Loucy (cell line): Measurements from ENCODE around the gene LASP1.

Source experiments
- H2AFZ ChIP-seq: fragments of 200-600 bp; sonication (generic); 2 replicates; pipeline ENCODE4 v1.6.0; 2016; ENCODE audit warnings: antibody characterized with exemption, mild to moderate bottlenecking, low read length, moderate library complexity
- H3F3A ChIP-seq: fragments of 200-600 bp; 2 replicates; pipeline ENCODE4 v1.6.0; 2016; ENCODE audit warnings: antibody characterized with exemption, low read depth, mild to moderate bottlenecking
- H3K27me3 ChIP-seq: fragments of 200-600 bp; sonication (generic); 2 replicates; pipeline ENCODE4 v1.6.1; 2014; ENCODE audit warnings: low read length, mild to moderate bottlenecking; ENCODE audit not compliant: insufficient read depth, poor library complexity, severe bottlenecking
- H3K36me3 ChIP-seq: fragments of 200-600 bp; sonication (generic); 2 replicates; pipeline ENCODE4 v1.6.1; 2016; ENCODE audit warnings: low read length; ENCODE audit not compliant: insufficient read depth
- H3K4me1 ChIP-seq: fragments of 200-600 bp; sonication (generic); 2 replicates; pipeline ENCODE4 v1.5.1; 2014; ENCODE audit warnings: low read length, mild to moderate bottlenecking; ENCODE audit not compliant: insufficient read depth, poor library complexity, severe bottlenecking
- H3K4me2 ChIP-seq: fragments of 200-600 bp; sonication (generic); 2 replicates; pipeline ENCODE4 v1.6.0; 2014; ENCODE audit warnings: antibody characterized with exemption, low read length, low read depth, mild to moderate bottlenecking; ENCODE audit not compliant: poor library complexity, severe bottlenecking
- H3K4me3 ChIP-seq: fragments of 200-600 bp; sonication (generic); 2 replicates; pipeline ENCODE4 v1.5.1; 2014; ENCODE audit warnings: low read length, mild to moderate bottlenecking, mixed read lengths; ENCODE audit not compliant: poor library complexity, severe bottlenecking
- H3K79me2 ChIP-seq: fragments of 200-600 bp; sonication (generic); 2 replicates; pipeline ENCODE4 v1.6.1; 2014; ENCODE audit warnings: low read length; ENCODE audit not compliant: insufficient read depth
- H3K9ac ChIP-seq: fragments of 200-600 bp; sonication (generic); 2 replicates; pipeline ENCODE4 v1.6.0; 2014; ENCODE audit warnings: mild to moderate bottlenecking, low read depth, low read length, moderate library complexity; ENCODE audit not compliant: poor library complexity, severe bottlenecking
- H3K9me2 ChIP-seq: fragments of 200-600 bp; sonication (generic); replicated peaks from 2 replicates; pipeline ENCODE4 v1.6.1; 2016; ENCODE audit warnings: low read depth, low read length, mixed read lengths
- H3K9me3 ChIP-seq: fragments of 200-600 bp; sonication (generic); 2 replicates; pipeline ENCODE4 v1.6.1; 2014; ENCODE audit warnings: mild to moderate bottlenecking, antibody characterized with exemption, low read length, low read depth; ENCODE audit not compliant: insufficient read depth
- H4K20me1 ChIP-seq: fragments of 200-600 bp; sonication (generic); 2 replicates; pipeline ENCODE4 v1.6.0; 2014; ENCODE audit warnings: antibody characterized with exemption, low read length, mild to moderate bottlenecking; ENCODE audit not compliant: insufficient read depth, poor library complexity, severe bottlenecking
- EZH2phosphoT487 ChIP-seq: fragments of 200-600 bp; IDR thresholded peaks from 2 replicates; pipeline ENCODE4 v1.6.1; 2018; ENCODE audit warnings: antibody characterized with exemption, mild to moderate bottlenecking, moderate library complexity, borderline replicate concordance
- TF ChIP-seq, protein P1 (sequence below): fragments of 200-600 bp; sonication (generic); conservative IDR thresholded peaks from 2 replicates; pipeline ENCODE4 v1.5.1; 2014; ENCODE audit warnings: mild to moderate bottlenecking, antibody characterized with exemption, low read length

Gene LASP1

DNA sequence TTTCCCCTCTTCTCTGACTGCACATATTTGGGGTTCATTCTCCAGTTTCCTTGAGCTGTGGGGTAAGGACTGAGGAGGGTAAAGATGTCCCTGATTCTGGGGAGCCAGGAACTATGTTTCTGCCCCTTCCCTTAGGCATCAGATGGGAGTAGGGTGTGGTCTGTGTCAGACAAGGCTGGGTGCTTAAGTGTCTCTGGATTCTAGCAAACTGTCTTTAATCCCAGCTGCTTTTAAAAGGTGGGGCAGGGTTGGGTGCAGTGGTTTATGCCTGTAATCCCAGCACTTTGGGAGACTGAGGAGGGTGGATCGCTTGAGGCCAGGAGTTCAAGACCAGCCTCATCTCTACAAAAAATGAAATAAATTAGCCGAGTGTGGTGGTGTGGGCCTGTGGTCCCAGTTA, 13.0 kb downstream of the LASP1 start:
- no peak for TF ChIP-seq EZH2phosphoT487
- TF ChIP-seq, protein P1, sequence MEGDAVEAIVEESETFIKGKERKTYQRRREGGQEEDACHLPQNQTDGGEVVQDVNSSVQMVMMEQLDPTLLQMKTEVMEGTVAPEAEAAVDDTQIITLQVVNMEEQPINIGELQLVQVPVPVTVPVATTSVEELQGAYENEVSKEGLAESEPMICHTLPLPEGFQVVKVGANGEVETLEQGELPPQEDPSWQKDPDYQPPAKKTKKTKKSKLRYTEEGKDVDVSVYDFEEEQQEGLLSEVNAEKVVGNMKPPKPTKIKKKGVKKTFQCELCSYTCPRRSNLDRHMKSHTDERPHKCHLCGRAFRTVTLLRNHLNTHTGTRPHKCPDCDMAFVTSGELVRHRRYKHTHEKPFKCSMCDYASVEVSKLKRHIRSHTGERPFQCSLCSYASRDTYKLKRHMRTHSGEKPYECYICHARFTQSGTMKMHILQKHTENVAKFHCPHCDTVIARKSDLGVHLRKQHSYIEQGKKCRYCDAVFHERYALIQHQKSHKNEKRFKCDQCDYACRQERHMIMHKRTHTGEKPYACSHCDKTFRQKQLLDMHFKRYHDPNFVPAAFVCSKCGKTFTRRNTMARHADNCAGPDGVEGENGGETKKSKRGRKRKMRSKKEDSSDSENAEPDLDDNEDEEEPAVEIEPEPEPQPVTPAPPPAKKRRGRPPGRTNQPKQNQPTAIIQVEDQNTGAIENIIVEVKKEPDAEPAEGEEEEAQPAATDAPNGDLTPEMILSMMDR, result no peak
- Histone ChIP-seq H2AFZ (no peak overlapping the region), H3F3A (no peaks in the 10 kb centered on the region; the same call in 1 of the 2 replicates), H3K36me3 (peaks cover 92% of the 10 kb centered on the region), H3K9me3 (no peaks in the 10 kb centered on the region), H3K27me3 (no peaks in the 10 kb centered on the region), H3K79me2 (peaks cover 98% of the 10 kb centered on the region), H4K20me1 (peaks cover 77% of the 10 kb centered on the region), H3K4me2 (no peak overlapping the region), H3K9ac (no peak overlapping the region), H3K4me1 (peaks cover 43% of the 10 kb centered on the region), H3K9me2 (no peaks in the 10 kb centered on the region), H3K4me3 (no peak overlapping the region)

DNA sequence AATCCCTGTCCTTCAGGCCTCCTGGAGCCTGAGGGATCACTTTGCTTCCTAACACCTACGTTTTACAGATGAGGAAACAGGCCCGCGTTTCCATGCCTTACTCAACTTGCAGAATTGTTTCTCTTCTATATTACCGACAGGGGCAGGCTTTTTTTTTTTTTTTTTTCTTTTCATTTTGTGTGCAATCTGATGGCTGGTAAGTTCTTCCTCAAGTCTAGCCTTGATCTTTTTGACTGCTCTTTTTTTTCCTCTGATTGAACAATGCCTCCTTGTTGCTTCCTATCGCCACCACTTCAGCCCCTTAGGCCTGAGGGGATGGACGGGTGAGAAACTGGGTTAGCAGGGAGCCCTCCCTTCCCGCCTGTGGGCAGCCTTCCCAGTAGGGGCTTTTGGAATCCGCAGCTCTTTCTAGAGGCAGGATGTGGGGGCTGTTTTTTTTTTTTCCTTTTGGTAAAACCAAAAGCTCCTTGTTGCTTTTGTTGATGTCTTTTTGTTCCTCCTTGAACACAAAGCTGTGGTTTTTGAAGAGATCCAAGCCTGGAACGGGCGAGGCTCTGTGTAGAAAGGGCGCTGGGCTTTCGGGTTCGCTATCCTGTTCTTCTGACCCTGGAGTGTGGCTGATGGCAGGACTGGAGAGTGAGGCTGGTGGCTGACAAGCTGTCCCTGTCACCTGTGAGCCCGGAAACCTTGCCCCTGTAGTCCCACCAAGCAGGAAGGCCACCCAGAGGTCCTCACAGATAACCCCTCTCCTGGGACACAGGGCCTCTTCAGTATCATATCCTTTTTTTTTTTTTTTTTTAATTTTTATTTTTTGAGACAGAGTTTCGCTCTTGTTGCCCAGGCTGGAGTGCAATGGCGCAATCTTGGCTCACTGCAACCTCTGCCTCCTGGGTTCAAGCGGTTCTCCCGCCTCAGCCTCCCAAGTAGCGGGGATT, 14.0 kb downstream of the LASP1 start:
- Histone ChIP-seq H3K36me3 (peaks cover 91% of the 10 kb centered on the region), H4K20me1 (peaks cover 67% of the 10 kb centered on the region)

GRCh38 chr17:38885044-38885727, 15.3 kb downstream of the LASP1 start:
- no peak for TF ChIP-seq EZH2phosphoT487
- TF ChIP-seq, protein P1, result no peak
- H3K4me3 ChIP-seq, result no peak overlapping the region
- peaks cover 98% of the 10 kb centered on the region for H3K79me2 ChIP-seq
- no peak overlapping the region for H2AFZ ChIP-seq
- peaks cover 91% of the 10 kb centered on the region for H3K36me3 ChIP-seq
- no peak overlapping the region for H3K4me2 ChIP-seq
- H3K9me2 ChIP-seq, result no peaks in the 10 kb centered on the region
- H3K27me3 ChIP-seq, result no peaks in the 10 kb centered on the region
- peaks cover 68% of the 10 kb centered on the region for H4K20me1 ChIP-seq
- no peaks in the 10 kb centered on the region; the same call in 1 of the 2 replicates for H3F3A ChIP-seq
- H3K9me3 ChIP-seq, result no peaks in the 10 kb centered on the region
- H3K4me1 ChIP-seq, result peaks cover 29% of the 10 kb centered on the region
- no peak overlapping the region for H3K9ac ChIP-seq

More for the DNA sequence above, 14.0 kb downstream of the LASP1 start:
- Histone ChIP-seq H3K27me3 (no peaks in the 10 kb centered on the region), H3K4me3 (no peak overlapping the region), H3K79me2 (peaks cover 98% of the 10 kb centered on the region), H2AFZ (no peak overlapping the region), H3K9me3 (no peaks in the 10 kb centered on the region), H3K9ac (no peak overlapping the region), H3K9me2 (no peaks in the 10 kb centered on the region), H3F3A (no peaks in the 10 kb centered on the region; the same call in 1 of the 2 replicates), H3K4me1 (peaks cover 40% of the 10 kb centered on the region), H3K4me2 (no peak overlapping the region)
- TF ChIP-seq EZH2phosphoT487, result no peak
- TF ChIP-seq, protein P1, result no peak
